Tibial nerve (tissue), 3 donors: ENCODE measurements around the gene HEPHL1.

Experiments used
- POLR2A ChIP-seq, 2 donors: fragments of 450-650 bp; IDR thresholded peaks; one replicate each; pipeline ENCODE4 v1.6.1; 2017; ENCODE audit warnings: antibody characterized with exemption in 2 of 2, mild to moderate bottlenecking in 2 of 2, moderate library complexity in 2 of 2
- TF ChIP-seq, protein P1 (sequence below), 5 experiments: fragments of 200-600 bp in 3 of 5; fragments of 450-650 bp in 2 of 5; sonication (generic) in 3 of 5; IDR thresholded peaks; one replicate each; pipeline ENCODE4 v1.5.1; 2016 to 2019; ENCODE audit warnings: antibody characterized with exemption in 5 of 5, mild to moderate bottlenecking in 3 of 5, moderate library complexity in 2 of 5

DNA sequence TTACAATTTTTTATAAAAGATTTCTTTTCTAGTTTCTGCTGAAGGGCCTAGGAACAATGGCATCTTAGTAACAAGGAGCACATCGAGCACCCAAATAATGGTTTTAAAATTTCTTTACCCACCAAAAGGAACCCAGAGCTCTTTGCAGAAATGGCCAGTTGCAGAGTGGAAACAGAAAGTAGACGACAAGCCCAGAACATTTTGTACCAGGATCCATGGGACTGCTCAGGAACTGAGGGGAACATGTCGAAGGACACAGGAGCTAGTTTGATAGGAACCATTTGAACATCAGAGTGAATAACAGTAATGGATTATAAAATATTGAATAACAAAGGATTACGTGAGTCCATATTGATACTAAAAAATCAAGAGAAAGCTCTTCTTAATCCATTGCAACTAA, 124.8 kb downstream of the HEPHL1 start:
- TF ChIP-seq, protein P1, sequence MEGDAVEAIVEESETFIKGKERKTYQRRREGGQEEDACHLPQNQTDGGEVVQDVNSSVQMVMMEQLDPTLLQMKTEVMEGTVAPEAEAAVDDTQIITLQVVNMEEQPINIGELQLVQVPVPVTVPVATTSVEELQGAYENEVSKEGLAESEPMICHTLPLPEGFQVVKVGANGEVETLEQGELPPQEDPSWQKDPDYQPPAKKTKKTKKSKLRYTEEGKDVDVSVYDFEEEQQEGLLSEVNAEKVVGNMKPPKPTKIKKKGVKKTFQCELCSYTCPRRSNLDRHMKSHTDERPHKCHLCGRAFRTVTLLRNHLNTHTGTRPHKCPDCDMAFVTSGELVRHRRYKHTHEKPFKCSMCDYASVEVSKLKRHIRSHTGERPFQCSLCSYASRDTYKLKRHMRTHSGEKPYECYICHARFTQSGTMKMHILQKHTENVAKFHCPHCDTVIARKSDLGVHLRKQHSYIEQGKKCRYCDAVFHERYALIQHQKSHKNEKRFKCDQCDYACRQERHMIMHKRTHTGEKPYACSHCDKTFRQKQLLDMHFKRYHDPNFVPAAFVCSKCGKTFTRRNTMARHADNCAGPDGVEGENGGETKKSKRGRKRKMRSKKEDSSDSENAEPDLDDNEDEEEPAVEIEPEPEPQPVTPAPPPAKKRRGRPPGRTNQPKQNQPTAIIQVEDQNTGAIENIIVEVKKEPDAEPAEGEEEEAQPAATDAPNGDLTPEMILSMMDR (IDR thresholded peaks at IDR 0.05), result no peak
- no peak for TF ChIP-seq POLR2A (IDR thresholded peaks at IDR 0.05)
